Right forelimb (tissue), 1 donor: ENCODE results near the gene TMX4.

Source experiments
- DNase-seq: peaks from one replicate; pipeline ENCODE4 v3.0.0-alpha.2; 2018

The TMX4 gene

DNA sequence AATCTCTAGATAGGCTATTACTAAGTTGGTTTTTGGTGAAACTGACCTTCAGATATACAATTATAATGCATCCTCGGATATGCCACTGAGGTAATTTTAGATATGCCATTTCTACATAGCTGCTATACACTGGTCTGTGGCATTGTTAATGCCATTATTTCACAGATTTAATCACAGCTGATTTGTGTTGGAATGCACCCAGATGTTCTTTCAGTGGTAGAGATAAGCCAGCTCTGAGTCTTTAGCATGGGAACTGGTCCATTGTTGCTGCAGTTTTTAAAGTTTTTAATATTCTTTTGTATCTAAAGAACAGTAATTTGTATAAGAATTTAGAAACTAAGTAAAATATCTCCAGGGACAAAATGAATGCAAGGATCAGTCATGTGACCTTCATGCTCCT is 6.8 kb downstream of the TMX4 start:
- no peak for DNase-seq

DNA sequence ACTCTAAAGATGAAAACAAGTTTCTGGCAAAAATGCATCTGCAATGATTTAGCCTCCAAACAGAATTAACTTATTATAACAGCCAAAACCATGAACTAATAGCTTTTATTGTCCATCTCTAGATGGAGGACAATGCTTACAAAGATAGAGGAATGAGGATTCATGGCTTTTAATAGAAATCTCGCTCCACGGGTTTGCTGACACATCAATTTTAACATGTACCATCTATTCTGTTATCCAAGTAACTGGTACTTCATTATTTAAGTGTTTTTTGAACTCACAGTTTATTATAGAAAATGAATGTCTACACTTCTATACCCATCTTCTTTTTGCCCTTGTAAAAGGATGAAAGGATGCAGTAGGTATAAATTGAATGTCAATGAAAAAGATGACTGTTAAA is 10.8 kb downstream of the TMX4 start:
- no peak for DNase-seq

DNA sequence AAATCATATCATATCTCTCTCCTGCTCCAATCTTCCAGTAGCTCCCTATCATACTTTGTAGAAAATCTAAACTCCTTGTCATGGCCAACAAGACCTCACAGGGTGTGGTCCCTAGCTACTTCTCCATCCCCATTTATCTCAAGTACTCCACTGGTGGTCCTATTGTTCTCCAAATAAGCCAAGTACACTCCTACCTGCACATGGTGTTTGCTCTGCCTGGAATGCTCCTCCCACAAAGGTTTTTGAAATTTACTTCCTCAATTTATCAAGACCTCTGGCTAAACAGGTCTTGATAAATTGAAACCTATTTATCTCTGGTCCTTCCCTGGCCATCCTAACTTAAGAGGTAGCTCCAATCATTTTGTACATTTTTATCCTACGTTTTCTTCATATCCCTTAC is 12.1 kb downstream of the TMX4 start:
- no peak for DNase-seq

DNA sequence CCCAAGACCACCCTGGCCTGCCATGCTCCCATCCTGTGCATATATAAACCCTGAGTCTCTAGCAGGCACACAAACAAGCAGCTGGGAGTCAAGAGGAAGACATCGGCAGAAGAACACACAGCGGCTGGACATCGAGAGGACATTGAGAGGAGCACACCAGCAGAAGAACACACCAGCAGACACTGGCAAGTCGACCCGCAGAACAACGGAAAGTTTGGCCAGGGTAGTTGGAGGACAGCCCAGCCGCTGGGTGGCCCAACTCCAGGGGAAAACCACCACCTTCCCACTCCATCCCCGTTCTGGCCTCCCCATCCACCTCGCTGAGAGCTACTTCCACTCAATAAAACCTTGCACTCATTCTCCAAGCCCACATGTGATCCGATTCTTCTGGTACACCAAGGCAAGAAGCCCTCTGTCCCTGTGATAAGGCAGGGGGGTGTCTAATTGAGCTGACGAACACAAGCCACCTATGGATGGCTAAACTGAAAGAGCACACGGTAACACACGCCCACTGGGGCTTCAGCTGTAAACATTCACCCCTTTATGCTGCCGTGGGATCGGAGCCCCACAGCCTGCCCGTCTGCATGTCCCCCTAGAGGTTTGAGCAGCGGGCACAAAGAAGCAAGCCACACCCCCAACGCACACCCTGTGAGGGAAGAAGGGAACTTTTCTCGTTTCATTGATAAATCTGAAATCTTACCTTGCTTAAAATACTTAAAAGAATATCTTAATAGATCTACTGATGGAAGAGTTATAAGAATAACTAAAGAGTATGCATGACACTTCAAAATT is 13.8 kb downstream of the TMX4 start:
- no peak for DNase-seq

DNA sequence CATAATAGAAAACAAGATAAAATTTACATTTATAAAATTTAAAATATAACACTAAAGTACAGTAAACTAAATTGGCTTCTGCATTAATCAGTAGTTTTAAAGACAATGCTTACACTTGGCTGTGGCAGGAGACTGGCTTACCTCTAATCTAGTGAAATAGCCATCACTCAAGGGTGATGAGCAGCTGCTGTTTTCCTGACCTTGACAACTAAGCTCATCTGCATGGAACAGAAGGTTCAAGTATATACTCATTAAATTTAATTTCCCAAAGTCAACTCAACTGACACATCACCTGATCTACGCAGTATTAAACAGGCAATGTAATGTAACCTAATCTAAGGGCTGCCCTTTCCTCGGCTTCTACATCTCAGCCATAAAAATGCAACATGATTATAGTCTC is 14.5 kb downstream of the TMX4 start:
- no peak for DNase-seq

DNA sequence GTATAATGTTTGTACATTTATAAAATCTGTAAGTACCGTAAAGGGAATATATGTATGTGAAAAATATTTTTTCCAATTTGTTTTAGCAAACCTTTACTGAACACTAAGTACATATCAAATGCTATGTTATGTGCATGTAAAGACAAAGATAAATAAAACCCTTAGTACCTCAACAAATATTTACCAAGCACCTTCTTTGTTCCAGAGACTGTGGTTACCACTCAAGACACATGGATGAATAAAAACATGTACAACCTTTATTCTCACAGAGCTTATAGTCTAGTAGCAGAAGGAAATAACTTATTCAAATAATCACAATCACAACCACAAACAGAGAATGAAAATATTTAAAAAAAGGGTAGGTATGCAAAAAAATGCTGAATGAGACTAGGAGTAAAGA is 17.5 kb downstream of the TMX4 start:
- no peak for DNase-seq

DNA sequence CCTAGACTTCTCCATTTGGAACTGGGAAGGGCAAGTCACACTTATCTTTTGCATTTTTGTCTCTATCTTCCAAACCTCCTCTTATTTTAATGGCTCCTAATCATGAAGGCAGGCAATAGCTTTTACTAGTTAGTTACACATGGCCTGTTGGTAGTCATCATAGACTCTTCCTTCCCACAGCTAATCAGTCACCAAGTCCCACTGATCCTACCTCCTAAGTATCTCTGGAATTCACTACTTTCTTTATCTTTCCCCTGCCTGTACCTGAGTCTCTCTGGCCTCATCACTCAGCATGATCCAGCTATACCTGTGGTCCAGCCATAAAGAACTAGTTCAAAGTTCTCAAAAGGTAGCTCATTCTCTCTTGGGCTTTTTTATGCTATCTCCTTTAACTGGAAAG is 18.8 kb downstream of the TMX4 start:
- no peak for DNase-seq

DNA sequence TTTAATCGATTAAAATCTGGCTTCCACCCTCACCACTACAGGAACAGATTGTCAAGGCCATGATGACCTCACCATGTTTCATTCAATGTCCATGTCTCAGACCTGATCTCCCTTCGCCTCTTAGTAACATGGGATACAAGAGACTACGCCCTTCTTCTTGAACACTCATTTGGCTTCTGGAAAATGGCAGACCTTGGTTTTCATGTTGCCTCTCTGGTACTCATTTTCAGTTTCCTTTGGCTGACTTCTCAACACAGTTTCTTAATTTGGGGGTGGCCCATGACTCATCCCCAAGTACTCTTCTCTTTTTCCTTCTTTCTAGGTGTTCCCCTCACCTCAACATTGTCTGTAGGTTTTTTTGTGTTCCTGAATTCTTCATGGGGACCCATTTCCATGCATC is 22.7 kb downstream of the TMX4 start:
- DNase-seq = no peak

DNA sequence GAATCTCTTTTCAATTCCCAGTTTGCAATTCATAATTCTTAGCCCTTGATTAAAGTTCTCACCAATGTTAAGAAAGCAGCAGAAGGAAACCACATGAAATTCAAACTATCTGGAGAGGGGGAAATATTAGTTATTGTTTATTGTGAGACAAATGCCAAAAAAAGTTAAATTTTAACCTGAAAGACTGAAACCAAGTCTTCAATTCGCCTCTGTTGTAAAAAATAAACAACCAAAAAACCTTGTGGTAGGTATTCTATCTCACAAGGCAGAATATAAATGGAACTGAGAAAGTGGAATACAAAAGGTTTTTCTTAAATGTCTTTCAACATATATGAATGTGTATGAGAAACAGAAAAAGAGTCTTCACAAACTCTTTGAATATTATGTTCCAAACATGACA is 24.8 kb downstream of the TMX4 start:
- DNase-seq = no peak

DNA sequence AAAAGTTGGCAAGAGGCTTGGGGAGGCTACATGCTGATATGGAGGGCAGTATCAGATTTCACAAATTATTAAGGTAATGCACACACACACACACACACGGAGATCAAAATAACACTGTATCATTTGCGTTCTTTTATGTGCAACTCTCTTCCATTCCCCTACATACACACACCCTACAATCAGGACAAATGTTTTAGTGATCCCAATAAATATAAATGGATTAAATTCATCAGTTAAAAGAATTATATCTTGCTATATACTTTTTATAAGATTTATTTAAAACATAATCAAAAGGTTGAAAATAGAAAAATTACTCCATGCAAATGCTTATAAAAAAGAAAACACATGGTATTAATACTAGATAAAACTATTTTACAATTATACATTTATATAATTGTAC is 25.9 kb downstream of the TMX4 start:
- no peak for DNase-seq

DNA sequence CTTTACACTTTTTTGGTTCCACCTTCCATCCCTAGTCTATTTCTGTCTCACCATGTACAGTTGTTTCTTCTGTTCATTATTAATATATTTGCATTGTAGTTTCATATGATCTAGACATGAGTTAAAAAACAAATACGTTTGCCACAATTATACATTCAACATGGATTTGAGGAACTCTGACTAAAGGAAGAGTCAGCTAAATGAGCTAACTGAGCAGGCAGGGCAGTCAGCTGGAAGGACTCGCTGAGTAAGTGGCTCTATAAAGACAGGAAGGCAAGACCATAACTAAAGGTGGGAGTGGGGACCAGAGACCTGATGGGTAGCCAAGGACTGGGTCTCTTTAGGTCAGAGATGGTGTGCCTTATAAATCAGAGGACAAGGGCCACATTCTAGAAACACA is 26.3 kb downstream of the TMX4 start:
- no peak for DNase-seq

DNA sequence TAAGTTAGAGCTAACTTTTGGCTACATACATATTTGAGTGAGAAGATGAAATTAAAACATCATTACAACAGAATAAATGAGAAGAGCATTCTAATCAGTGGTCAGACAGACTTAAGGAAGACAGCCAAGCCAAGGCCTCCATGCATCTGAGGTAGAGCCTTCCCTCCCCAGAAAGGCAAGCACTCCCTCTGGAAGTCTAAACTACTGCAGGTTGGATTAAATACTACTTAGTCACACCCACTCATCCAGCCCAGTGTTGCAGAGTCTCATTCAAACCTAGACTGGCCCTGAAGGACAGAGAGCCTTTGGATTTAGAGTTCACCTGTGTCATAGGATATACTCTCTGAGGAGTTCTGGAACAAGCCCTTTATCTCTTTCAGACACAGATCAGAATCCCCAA is 29.2 kb downstream of the TMX4 start:
- no peak for DNase-seq

DNA sequence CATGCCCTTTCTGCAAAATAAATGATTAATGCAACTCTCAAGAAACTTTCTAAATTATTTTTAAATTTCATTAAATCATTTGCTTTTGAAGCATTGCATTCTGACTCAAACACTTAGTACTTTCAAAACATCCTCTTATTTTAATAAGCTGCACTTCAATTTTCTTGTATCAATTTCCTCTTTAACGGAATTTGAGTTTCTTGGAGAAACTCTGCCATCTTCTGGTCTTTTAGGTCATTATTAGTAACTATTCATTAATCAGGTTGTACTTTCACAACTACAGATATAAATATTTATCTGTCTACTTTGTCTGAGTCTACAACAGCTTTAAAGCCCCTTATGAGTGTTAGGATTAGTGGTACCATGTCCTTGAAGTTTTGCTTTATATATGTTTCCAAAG is 30.2 kb downstream of the TMX4 start:
- no peak for DNase-seq

DNA sequence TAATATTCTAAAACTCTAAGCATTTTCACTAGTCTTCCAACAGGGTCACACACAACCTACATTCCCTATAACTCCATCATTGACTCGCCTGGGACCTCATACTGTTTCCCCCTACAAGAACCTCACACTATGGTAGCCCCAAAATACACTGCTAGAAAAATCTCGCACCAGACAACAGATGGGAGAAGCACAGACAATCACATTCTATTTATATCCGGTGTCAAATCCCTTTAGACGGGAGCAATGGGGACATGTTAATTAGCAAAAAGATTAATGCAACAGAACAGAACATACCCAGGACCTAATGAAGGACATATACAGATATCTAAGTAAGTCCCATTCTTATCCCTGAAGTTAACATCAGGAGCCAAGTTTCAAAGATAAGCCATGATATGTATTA is 33.6 kb downstream of the TMX4 start:
- no peak for DNase-seq

DNA sequence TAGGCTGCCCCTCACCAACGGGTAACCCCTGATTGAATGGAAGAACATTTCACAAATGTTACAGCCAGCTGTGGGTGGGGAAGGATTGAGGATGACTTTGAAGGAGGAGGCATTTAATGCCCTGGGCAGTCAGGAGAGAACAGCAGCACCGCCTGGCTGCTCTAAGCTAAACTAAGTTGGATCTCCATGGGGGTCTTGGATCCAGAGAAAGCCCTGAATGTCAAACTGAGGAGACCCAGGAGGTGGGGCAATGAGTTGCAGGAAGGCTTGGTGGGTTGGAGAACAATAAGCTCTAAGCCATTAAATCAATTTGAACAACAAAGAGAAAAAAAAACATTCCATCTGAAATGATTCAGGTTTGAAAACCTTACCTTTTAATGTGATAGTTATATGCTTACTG is 35.4 kb downstream of the TMX4 start:
- no peak for DNase-seq

DNA sequence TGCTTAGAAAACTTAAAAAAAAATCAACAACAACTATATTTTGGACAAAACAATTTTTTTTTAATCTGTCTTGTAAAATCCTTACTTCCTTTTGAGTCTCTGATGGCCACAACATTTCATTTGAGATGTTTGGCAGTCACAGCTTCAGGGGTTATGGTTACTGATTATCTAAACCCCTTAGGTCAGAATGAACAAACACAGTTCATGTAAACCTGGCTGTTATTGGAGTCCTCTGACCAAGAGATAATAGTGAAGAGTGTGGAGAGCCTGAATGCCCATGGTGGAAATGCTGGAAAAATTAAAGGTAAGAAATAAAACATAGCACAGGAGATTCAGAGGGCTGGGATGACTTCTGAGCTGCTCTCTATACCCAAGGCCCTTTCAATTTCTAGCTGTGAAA is 38.2 kb downstream of the TMX4 start:
- no peak for DNase-seq

DNA sequence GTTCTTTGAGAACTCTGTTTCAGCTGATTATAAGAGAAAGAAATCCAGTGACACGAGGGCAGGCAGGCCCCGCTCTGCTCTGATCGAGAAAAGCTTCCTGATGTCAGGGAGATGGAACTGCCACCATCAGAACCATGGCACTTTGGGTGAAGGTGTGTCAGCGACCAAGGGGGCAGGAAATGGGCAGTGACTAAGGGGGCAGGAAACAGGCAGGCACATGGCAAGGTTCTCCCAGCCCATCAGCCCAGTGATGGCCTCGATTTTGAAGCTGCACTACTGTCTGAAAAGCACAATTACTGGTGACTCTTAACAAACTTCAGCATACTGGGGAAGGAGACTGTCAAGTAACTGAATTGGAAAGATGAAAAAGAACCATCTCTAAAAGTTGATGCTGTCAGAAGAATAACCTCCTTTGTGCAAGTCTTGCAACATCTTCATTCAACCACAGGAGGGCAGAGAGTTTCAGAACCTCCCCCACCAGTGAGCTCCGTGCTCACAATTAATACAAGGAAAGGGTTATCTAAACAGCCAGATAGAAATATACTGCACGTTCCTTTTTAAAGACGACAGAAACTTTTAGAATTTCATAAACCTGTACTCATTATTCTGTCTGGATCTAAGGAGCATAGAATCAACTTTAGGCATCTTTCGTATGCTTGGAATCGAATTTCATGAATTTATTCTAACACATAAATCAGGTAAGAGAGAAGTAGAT is 39.1 kb downstream of the TMX4 start:
- no peak for DNase-seq

DNA sequence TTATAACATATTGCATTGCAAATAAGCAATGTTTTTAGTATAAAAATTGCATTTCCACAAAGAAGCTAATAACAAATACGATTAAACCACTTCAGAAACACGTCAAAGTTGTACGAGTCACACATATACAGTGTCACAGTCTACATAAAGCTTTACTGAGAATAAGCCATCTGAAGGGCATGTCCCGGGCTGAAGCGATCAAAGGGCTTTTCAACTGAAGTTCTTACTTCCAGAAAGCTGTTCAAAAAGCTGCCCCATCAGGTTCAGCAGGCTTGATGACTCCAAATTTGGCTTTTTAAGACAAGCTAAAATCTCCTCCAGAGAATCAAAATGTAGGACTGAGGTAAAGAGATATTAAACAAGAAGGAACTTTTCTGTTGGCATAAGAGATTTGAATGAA is 41.9 kb downstream of the TMX4 start:
- no peak for DNase-seq

DNA sequence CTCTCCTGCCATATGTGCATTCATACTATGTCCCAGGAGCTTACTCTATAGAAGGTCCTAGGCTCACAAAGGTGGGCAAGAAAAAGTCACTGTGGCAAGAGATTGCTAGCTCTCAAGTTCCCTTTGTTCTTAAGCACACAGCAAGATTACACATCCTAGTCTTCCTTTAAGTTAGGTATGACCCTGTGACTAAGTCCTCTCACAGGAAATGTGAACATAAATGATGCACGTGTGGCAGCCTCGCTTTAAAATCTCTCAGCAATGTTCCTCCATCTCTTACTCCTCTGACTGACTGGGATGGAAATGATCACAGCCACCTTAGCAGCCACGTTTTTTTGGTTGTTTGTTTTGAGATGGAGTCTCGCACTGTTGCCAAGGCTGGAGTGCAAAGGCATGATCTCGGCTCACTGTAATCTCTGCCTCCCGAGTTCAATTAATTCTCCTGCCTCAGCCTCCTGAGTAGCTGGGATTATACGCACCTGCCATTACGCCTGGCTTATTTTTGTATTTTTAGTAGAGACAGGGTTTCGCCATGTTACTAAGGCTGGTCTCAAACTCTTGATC is 43.6 kb downstream of the TMX4 start:
- DNase-seq = no peak

DNA sequence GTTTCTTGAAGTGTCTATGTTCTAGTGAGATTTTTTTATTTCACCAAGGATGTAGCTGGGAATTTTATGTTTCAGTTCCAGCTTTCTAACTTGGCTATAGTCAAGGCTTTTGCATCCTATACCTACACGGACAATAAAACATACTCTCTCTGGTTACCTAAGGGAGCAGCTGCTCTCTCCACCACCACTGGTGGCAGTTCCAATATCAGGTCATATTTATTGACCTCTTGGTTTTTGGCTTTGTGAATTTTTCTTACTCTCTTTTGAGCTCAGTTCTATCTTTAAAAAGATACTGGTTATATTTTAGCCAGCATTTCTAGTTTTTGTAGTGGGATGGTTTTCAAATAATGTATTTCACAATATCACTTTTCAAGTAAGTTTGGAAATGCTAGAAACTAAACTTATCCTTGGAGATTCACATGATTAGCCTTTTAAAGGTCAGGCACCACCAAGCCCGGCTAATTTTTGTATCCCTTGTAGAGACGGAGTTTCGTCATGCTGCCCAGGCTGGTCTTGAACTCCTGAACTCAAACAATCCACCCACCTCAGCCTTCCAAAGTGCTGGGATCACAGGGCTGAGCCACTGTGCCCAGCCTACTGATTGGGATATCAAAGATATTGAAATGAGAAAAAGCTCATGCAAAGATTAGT is 44.7 kb downstream of the TMX4 start:
- DNase-seq = no peak

DNA sequence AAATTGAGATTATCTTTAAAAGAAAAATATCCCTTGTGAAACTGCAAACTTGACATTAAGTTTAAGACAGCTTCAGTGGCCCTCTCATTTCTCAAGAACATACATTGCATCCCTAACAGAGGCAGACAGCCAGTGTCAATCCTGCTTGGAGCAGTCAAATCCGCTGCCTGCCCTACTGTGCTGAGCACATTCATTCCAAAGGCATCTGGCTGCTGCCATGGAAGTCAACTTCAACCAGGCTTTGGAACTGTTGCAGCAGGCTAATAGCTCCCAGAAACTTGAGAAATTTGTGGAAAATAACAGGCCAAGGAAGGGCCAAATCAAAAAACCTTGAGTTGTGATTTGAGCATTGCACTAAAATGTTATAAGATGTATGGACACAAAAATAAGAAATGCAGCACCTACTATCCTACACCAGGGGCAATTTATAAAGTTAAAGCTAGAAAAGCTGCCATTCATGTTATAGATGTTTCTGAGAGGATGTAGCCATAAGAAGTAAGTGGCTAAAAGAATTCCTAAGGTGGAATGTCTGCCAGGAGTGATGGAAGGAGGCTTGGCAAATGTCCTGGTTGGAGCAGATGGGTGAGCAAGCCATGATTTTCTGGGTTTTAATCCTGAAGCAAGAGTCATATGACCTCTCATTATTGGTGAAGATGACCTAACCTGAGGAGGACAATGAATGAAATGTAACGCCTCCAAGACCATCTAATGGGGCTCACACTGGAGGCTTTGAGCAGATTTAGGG is 47.9 kb downstream of the TMX4 start:
- no peak for DNase-seq

DNA sequence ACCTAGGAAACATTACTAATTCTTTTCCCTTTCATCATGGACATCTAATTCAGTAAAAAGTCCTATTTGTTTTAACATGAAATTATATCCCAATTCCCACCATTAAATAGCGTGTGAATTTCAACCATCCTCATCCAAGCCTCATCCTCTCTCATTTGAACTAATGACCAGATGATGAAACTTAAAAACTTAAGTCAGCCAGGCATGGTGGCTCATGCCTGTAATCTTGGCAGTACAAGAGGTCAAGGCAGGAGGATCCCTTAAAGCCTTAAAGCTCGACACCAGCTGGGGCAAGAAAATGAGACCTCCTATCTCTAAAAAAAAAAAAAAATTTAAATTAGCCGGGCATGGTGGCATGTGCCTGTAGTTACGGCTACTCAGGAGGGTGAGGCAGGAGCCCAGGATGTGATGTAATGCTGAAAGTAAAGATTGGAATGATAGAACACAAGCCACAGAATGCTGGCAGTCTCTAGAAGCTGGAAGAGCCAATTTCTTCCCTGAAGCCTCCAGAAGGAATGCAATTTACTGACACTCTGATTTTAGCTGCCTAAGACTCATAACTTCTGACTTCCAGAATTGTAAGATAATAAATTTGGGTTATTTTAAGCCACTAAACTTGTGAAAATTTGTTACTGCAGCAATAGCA is 52.2 kb downstream of the TMX4 start:
- no peak for DNase-seq

DNA sequence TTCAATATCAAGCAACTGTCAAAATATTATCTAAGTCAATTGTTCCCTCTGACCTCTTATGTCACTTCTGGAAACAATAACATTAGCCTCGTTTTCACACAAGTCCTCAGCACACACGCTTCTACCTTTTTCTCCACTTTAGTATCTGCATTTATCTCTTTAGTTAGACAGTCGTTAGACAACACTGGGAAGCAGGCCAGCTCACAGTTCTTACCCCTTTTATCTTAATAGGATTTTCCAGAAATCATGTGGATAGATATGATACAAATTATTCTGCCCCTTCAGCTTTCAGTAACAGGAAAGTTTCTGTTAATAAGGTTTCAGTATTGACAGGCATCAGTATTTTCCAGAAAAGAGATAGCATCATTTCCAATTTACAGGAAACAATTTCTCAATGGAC is 53.4 kb downstream of the TMX4 start:
- DNase-seq = no peak
